HepG2 (cell line): ENCODE results near the gene GALR2. TPM values are rescaled to one million over a fixed set of nuclear protein-coding genes. Genes with fewer than 3 reads are reported as not detected.

Source experiments
- ARNT2 ChIP-seq: sonication (generic); formaldehyde crosslinking; IDR thresholded peaks from 2 replicates; pipeline ENCODE4 v1.8.0; 2022; ENCODE audit warnings: mild to moderate bottlenecking, low read depth, missing genetic modification reagents, moderate library complexity
- HDAC1 ChIP-seq: sonication (generic); formaldehyde crosslinking; IDR thresholded peaks from 2 replicates; pipeline ENCODE4 v1.5.1; 2020; ENCODE audit warnings: mild to moderate bottlenecking, missing genetic modification reagents
- HNRNPL ChIP-seq: fragments of 200-400 bp; formaldehyde crosslinking; IDR thresholded peaks from 2 replicates; pipeline ENCODE4 v1.6.1; 2017; ENCODE audit warnings: mild to moderate bottlenecking, low read depth, low read length
- IRF2 ChIP-seq: IDR thresholded peaks from 2 replicates; pipeline ENCODE4 v1.6.1; 2018; ENCODE audit warnings: missing genetic modification reagents, missing compliant biosample characterization
- JUN ChIP-seq: sonication (generic); formaldehyde crosslinking; IDR thresholded peaks from 2 replicates; pipeline ENCODE4 v1.4.0; 2020; ENCODE audit warnings: mild to moderate bottlenecking, missing genetic modification reagents
- KDM1A ChIP-seq: IDR thresholded peaks from 2 replicates; pipeline ENCODE4 v1.6.1; 2016; ENCODE audit warnings: missing compliant biosample characterization
- MTF2 ChIP-seq: sonication (generic); formaldehyde crosslinking; IDR thresholded peaks from 2 replicates; pipeline ENCODE4 v1.5.0; 2020; ENCODE audit warnings: missing genetic modification reagents, borderline replicate concordance
- NFKBIZ ChIP-seq: IDR thresholded peaks from 2 replicates; pipeline ENCODE4 v1.6.1; 2018; ENCODE audit warnings: missing genetic modification reagents, missing compliant biosample characterization
- PAXIP1 ChIP-seq: sonication (generic); formaldehyde crosslinking; conservative IDR thresholded peaks from 2 replicates; pipeline ENCODE4 v1.4.0; 2020; ENCODE audit warnings: mild to moderate bottlenecking, missing genetic modification reagents, moderate library complexity
- SALL1 ChIP-seq: sonication (generic); formaldehyde crosslinking; IDR thresholded peaks from 2 replicates; pipeline ENCODE4 v1.8.0; 2022; ENCODE audit warnings: mild to moderate bottlenecking, missing genetic modification reagents
- SNRNP70 ChIP-seq: fragments of 200-400 bp; formaldehyde crosslinking; IDR thresholded peaks from 2 replicates; pipeline ENCODE4 v1.6.1; 2017; ENCODE audit warnings: mild to moderate bottlenecking, low read depth, low read length, moderate library complexity
- SOX13 ChIP-seq, 3 experiments: fragments of 450-650 bp in 1 of 3; sonication (generic) in 1 of 3; formaldehyde crosslinking in 1 of 3; IDR thresholded peaks in 2 of 3; conservative IDR thresholded peaks in 1 of 3; 2 replicates each; pipeline versions ENCODE4 v1.5.0 to v1.6.1; 2016 to 2020; ENCODE audit warnings: antibody characterized with exemption in 1 of 3, mild to moderate bottlenecking in 1 of 3, missing compliant biosample characterization in 1 of 3, missing genetic modification reagents in 1 of 3, moderate library complexity in 1 of 3
- SP4 ChIP-seq: sonication (generic); formaldehyde crosslinking; IDR thresholded peaks from 2 replicates; pipeline ENCODE4 v1.8.1; 2023; ENCODE audit warnings: mild to moderate bottlenecking, missing genetic modification reagents
- SSRP1 ChIP-seq: IDR thresholded peaks from 2 replicates; pipeline ENCODE4 v1.6.1; 2016; ENCODE audit warnings: control low read depth
- ZBTB1 ChIP-seq: sonication (generic); formaldehyde crosslinking; IDR thresholded peaks from 2 replicates; pipeline ENCODE4 v1.4.0; 2020; ENCODE audit warnings: missing genetic modification reagents, borderline replicate concordance
- ZBTB26 ChIP-seq: IDR thresholded peaks from 2 replicates; pipeline ENCODE4 v1.6.1; 2016; ENCODE audit warnings: missing compliant biosample characterization, missing genetic modification reagents, borderline replicate concordance
- ZFP36L2 ChIP-seq: sonication (generic); formaldehyde crosslinking; IDR thresholded peaks from 2 replicates; pipeline ENCODE4 v1.4.0; 2020; ENCODE audit warnings: missing genetic modification reagents
- ZNF276 ChIP-seq: sonication (generic); formaldehyde crosslinking; IDR thresholded peaks from 2 replicates; pipeline ENCODE4 v1.4.0; 2020; ENCODE audit warnings: mild to moderate bottlenecking, low read depth, missing genetic modification reagents
- ZNF30 ChIP-seq: sonication (generic); formaldehyde crosslinking; IDR thresholded peaks from 2 replicates; pipeline ENCODE4 v1.5.0; 2020; ENCODE audit warnings: mild to moderate bottlenecking, missing genetic modification reagents
- ZNF33A ChIP-seq: sonication (generic); formaldehyde crosslinking; IDR thresholded peaks from 2 replicates; pipeline ENCODE4 v1.5.1; 2020; ENCODE audit warnings: missing genetic modification reagents, mild to moderate bottlenecking, moderate library complexity, borderline replicate concordance
- ZNF629 ChIP-seq: sonication (generic); formaldehyde crosslinking; conservative IDR thresholded peaks from 2 replicates; pipeline ENCODE4 v1.5.0; 2020; ENCODE audit warnings: missing genetic modification reagents
- ZNF709 ChIP-seq: sonication (generic); formaldehyde crosslinking; IDR thresholded peaks from 2 replicates; pipeline ENCODE4 v1.5.0; 2020; ENCODE audit warnings: mild to moderate bottlenecking, missing genetic modification reagents
- ZNF737 ChIP-seq: sonication (generic); formaldehyde crosslinking; IDR thresholded peaks from 2 replicates; pipeline ENCODE4 v1.5.0; 2020; ENCODE audit warnings: missing genetic modification reagents, mild to moderate bottlenecking, borderline replicate concordance
- ZNF879 ChIP-seq: sonication (generic); formaldehyde crosslinking; IDR thresholded peaks from 2 replicates; pipeline ENCODE4 v1.8.1; 2023; ENCODE audit warnings: missing genetic modification reagents
- polyA plus RNA-seq, 8 experiments: library from polyadenylated mRNA; depleted of rRNA in 3 of 8; stranded (reverse) in 7 of 8; unstranded in 1 of 8; fragments of >200 nt; fragmentation: Illumina TruSeq in 4 of 8; extraction: Trizol in 4 of 8; gene quantifications; 2 replicates each; pipeline versions ENCODE4 v1.2.1 to v1.2.3, GENCODE V29; 2011 to 2016; ENCODE audit warnings: low read depth in 4 of 8, missing spikeins in 1 of 8, mixed read lengths in 1 of 8; ENCODE audit not compliant: insufficient read depth in 1 of 8
- total RNA-seq, 5 experiments: library from RNA; depleted of rRNA; stranded (reverse); fragments of >200 nt; fragmentation: Illumina TruSeq; extraction: Trizol; gene quantifications; 2 replicates each; pipeline ENCODE4 v1.2.3, GENCODE V29; 2016; ENCODE audit warnings: low read depth in 1 of 5

Gene GALR2
- total and polyA plus RNA-seq, 2 of the 13 experiments (the other 11 are each of a cell fraction or from before 2014, with no cell fraction given) = 0.48 to 0.58 TPM

GRCh38 chr17:76032073-76032779 lies 42.4 kb upstream of the GALR2 start (continued):
- TF ChIP-seq ARNT2 (CRISPR knock-in tag) (no peak), ZNF879 (CRISPR knock-in tag) (0 out of 2 replicates have a peak, but pooled peaks have one; percentile 43), IRF2 (CRISPR knock-in tag) (peak; percentile 42; the same call in 1 of the 2 replicates), ZNF33A (no peak), ZNF629 (CRISPR knock-in tag) (no peak), ZNF276 (CRISPR knock-in tag) (peak; percentile 58; the same call in 1 of the 2 replicates), KDM1A (CRISPR knock-in tag) (no peak), SNRNP70 (no peak), SP4 (CRISPR knock-in tag) (peak; percentile 58; the same call in 1 of the 2 replicates), HNRNPL (peak; percentile 99), JUN (CRISPR knock-in tag) (0 out of 2 replicates have a peak, but pooled peaks have one; percentile 27), SOX13 (IDR thresholded peaks at IDR 0.05) (no peak), SOX13 (CRISPR knock-in tag; conservative IDR thresholded peaks at IDR 0.05 in 1 of 2, IDR thresholded peaks at IDR 0.05 in 1 of 2) (no peak), ZNF737 (CRISPR knock-in tag) (0 out of 2 replicates have a peak, but pooled peaks have one; percentile 50), SSRP1 (no peak), ZNF30 (CRISPR knock-in tag) (no peak), ZFP36L2 (CRISPR knock-in tag) (no peak), PAXIP1 (CRISPR knock-in tag) (peak; percentile 80), ZNF709 (CRISPR knock-in tag) (peak; percentile 68), MTF2 (no peak), ZBTB1 (CRISPR knock-in tag) (no peak), ZBTB26 (CRISPR knock-in tag) (0 out of 2 replicates have a peak, but pooled peaks have one; percentile 41), HDAC1 (peak; percentile 74), SALL1 (CRISPR knock-in tag) (peak; percentile 78), NFKBIZ (no peak)
